AG20443 (cell line): ENCODE data around the gene C6orf89.
A peak's percentile ranks its signal among the peaks of the same experiment; 100 is the strongest.
"Not testable (repeated sequence)": the region's sequence is repeated elsewhere in the genome, so short reads cannot be mapped to it uniquely, and the experiment has no call there.

ENCODE experiments used
- DNase-seq: peaks from one replicate; pipeline ENCODE4 v3.0.0; 2012; ENCODE audit warnings: low spot score, mixed read lengths

The C6orf89 gene

GRCh38 chr6:36924778-36925374, 39.1 kb downstream of the C6orf89 start:
- no peak for DNase-seq

GRCh38 chr6:36925809-36926208, 40.1 kb downstream of the C6orf89 start:
- DNase-seq, result no peak

GRCh38 chr6:36926708-36927513, 41.2 kb downstream of the C6orf89 start:
- DNase-seq, result no peak

- peak; percentile 63 for DNase-seq
Measured at GRCh38 chr6:36927691-36928546, 42.2 kb downstream of the C6orf89 start.

- no peak for DNase-seq
Measured at GRCh38 chr6:36928547-36928918, 42.8 kb downstream of the C6orf89 start.

GRCh38 chr6:36929152-36929551, 43.4 kb downstream of the C6orf89 start:
- DNase-seq, result no peak

GRCh38 chr6:36929607-36930006, 43.9 kb downstream of the C6orf89 start:
- peak; percentile 54 for DNase-seq

GRCh38 chr6:36930483-36930882, 44.7 kb downstream of the C6orf89 start:
- DNase-seq, result peak; percentile 56

- no peak for DNase-seq
Measured at GRCh38 chr6:36933102-36933501, 47.4 kb downstream of the C6orf89 start.

GRCh38 chr6:36933519-36933918, 47.8 kb downstream of the C6orf89 start:
- no peak for DNase-seq

GRCh38 chr6:36934901-36935300, 49.1 kb downstream of the C6orf89 start:
- no peak for DNase-seq

GRCh38 chr6:36936824-36937223, 51.1 kb downstream of the C6orf89 start:
- no peak for DNase-seq

- no peak for DNase-seq
Measured at GRCh38 chr6:36937896-36938295, 52.1 kb downstream of the C6orf89 start.

- DNase-seq, result peak; percentile 76
Measured at GRCh38 chr6:36938536-36938935, 52.8 kb downstream of the C6orf89 start.

- not testable (repeated sequence) for DNase-seq
Measured at GRCh38 chr6:36939005-36939404, 53.3 kb downstream of the C6orf89 start.

- no peak for DNase-seq
Measured at GRCh38 chr6:36940027-36940426, 54.3 kb downstream of the C6orf89 start.

GRCh38 chr6:36941561-36941960, 55.8 kb downstream of the C6orf89 start:
- DNase-seq, result not testable (repeated sequence)

GRCh38 chr6:36942329-36942728, 56.6 kb downstream of the C6orf89 start:
- DNase-seq, result not testable (repeated sequence)

- DNase-seq, result no peak
Measured at GRCh38 chr6:36944650-36945049, 58.9 kb downstream of the C6orf89 start.

- DNase-seq, result no peak
Measured at GRCh38 chr6:36945301-36945700, 59.5 kb downstream of the C6orf89 start.

- DNase-seq, result no peak
Measured at GRCh38 chr6:36946526-36946925, 60.8 kb downstream of the C6orf89 start.

- DNase-seq, result peak; percentile 4
Measured at GRCh38 chr6:36947570-36948351, 62.0 kb downstream of the C6orf89 start.
